Inferior parietal cortex (tissue), 1 donor: ENCODE measurements around the gene DUSP16.
"Not testable (repeated sequence)": the region's sequence is repeated elsewhere in the genome, so short reads cannot be mapped to it uniquely, and the experiment has no call there.

Experiments
- DNase-seq: peaks from one replicate; pipeline ENCODE4 v3.0.0-alpha.2; 2016; ENCODE audit errors: extremely low spot score

Gene DUSP16, protein sequence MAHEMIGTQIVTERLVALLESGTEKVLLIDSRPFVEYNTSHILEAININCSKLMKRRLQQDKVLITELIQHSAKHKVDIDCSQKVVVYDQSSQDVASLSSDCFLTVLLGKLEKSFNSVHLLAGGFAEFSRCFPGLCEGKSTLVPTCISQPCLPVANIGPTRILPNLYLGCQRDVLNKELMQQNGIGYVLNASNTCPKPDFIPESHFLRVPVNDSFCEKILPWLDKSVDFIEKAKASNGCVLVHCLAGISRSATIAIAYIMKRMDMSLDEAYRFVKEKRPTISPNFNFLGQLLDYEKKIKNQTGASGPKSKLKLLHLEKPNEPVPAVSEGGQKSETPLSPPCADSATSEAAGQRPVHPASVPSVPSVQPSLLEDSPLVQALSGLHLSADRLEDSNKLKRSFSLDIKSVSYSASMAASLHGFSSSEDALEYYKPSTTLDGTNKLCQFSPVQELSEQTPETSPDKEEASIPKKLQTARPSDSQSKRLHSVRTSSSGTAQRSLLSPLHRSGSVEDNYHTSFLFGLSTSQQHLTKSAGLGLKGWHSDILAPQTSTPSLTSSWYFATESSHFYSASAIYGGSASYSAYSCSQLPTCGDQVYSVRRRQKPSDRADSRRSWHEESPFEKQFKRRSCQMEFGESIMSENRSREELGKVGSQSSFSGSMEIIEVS

DNA sequence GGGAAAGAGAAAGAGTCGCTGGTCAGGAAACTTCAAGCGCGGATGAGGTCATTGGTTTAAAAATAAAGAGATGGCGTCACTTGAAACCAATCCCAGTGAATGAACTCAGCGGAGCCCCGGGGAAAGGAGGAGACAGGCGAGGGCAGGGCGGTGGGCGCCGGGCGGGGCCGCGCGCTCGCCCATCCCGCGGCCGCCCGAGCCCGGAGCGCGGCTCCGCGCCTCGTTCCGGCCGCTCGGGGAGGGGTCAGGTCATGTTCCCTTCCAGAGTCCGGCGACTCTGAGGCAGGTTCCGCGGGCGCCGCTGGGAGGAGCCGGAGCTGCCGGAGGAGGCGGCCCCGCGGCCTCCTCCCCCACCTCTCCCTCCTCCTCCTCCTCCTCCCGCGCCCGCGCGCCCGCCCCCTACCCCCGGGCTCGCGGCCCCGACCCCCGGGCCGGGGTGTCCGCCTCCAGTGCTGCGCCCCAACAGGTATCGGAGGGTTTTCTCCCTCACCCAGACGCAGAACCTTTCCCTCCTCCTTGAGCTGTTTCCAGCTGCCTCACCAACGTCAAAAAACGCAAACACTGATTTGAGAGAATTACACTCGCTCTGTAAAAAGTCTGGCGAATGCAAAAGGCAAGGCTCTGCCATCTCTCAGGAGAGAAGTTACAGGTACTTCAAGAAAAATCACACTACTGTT, at the start of gene DUSP16:
TSS of gene DUSP16 (minus strand) at position 279 of the 677 bp plus-strand sequence. CDS start 41,765 bp downstream, outside the sequence.
- DNase-seq = peak; percentile 94

- DNase-seq = peak; percentile 65
These were observed 49.7 kb upstream of the DUSP16 start for GRCh38 chr12:12612358-12612757.

- DNase-seq = peak; percentile 98
These were observed 49.0 kb upstream of the DUSP16 start, which contains the start of gene CREBL2 for GRCh38 chr12:12611512-12612306. TSS of gene CREBL2 (plus strand) at chr12:12611876. CDS start at chr12:12612173, 297 bp downstream.

DNA sequence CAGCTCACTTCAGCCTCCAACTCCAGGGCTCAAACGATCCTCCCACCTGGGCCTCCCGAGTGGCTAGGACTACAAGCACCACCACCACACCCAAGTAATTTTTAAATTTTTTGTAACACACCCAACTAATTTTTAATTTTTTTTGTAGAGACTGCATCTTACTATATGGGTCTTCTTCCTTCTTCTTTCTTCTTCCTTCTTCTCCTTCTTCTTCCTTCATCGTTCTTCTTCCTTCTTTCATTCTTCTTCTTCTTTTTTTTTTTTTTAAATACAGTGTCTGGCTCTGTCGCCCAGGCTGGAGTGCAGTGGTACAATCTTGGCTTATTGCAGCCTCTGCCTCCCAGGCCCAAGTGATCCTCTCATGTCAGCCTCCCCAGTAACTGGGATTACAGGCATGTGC, 48.0 kb upstream of the DUSP16 start:
- no peak for DNase-seq

GRCh38 chr12:12609692-12610091, 47.0 kb upstream of the DUSP16 start:
- DNase-seq = no peak

- DNase-seq = no peak
These were observed 45.9 kb upstream of the DUSP16 start for GRCh38 chr12:12608557-12608957.

GRCh38 chr12:12606781-12607589, 44.3 kb upstream of the DUSP16 start:
- DNase-seq = no peak

GRCh38 chr12:12604740-12605139, 42.1 kb upstream of the DUSP16 start:
- no peak for DNase-seq

GRCh38 chr12:12600659-12601058, 38.0 kb upstream of the DUSP16 start:
- no peak for DNase-seq

- no peak for DNase-seq
These were observed 37.3 kb upstream of the DUSP16 start for GRCh38 chr12:12599750-12600643.

DNA sequence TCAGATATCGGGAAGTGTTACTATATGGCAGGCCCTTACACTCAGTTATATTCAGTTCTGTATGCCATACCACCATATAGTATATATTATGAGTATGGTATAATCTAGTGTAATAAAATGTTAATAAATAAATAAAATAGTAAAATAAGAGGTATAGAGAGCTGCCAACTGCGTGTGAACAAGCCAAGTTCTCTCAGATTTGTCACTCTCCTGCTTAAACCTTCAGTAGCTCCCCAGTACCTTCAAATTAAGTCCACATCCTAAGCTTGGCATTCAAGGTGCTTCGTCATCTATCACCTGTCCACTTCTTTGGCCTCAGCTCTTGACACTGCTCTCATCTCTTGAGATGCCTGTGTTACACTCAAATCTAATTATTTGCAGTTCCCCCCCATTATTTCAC, 36.2 kb upstream of the DUSP16 start:
- DNase-seq = no peak

DNA sequence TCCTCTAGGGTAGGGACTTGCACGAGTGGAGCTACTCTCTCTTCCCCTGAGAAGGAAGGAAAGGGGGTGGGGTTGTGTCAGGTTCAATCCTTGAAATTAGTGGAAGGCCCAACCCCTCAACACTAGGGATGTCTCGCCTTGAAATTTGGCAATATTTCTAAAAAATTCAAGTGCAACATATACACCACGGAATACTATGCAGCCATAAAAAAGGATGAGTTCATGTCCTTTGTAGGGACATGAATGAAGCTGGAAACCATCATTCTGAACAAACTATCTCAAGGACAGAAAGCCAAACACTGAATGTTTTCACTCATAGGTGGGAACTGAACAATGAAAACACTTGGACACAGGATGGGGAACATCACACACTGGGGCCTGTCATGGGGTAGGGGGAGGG, 33.9 kb upstream of the DUSP16 start:
- DNase-seq = not testable (repeated sequence)

DNA sequence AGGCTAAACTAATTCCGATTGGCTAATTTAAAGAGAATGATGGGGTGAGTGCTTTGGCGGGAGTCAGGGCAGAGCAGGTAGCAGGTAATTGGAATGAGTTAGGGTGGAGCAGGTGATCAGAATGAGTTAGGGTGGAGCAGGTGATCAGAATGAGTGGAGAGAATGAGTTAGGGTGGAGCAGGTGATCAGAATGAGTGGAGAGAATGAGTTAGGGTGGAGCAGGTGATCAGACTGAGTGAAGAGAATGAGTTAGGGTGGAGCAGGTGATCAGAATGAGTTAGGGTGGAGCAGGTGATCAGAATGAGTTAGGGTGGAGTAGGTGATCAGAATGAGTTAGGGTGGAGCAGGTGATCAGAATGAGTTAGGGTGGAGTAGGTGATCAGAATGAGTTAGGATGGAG, 33.3 kb upstream of the DUSP16 start:
- not testable (repeated sequence) for DNase-seq

DNA sequence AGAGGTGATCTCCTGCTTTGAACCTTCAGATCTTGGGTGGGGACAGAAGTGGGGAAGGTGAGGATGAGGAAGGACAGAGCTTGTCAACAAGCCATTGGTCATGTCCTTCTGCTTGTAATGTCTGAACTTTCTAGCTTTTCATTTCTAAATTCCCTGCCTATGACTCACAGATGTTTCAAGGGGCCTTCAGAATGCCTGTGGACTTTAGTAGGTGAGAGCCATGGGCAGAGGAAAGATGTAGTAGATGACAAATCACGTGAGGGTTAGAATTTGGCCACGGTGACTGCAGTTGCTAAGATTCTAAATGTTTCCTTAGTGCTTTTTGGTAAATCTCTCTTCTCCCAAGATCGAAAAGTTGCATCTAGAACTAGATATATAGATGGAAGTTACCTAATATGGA, 30.3 kb upstream of the DUSP16 start:
- no peak for DNase-seq

- no peak for DNase-seq
These were observed 28.3 kb upstream of the DUSP16 start for GRCh38 chr12:12590961-12591360.

DNA sequence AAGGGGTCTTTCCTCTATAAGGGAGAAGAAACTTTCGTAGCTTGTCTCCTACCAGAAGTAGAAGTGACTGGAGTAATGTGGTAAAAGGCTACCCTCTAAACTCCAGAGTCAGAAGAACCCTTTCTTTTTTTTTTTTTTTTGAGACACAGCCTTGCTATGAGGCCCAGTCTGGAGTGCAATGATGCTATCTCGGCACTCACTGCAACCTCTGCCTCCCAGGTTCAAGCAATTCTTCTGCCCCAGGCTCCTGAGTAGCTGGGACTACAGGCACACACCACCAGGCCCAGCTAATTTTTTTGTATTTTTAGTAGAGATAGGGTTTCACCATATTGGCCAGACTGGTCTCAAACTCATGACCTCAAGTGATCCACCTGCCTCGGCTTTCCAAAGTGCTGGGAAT, 25.8 kb upstream of the DUSP16 start:
- DNase-seq = not testable (repeated sequence)

DNA sequence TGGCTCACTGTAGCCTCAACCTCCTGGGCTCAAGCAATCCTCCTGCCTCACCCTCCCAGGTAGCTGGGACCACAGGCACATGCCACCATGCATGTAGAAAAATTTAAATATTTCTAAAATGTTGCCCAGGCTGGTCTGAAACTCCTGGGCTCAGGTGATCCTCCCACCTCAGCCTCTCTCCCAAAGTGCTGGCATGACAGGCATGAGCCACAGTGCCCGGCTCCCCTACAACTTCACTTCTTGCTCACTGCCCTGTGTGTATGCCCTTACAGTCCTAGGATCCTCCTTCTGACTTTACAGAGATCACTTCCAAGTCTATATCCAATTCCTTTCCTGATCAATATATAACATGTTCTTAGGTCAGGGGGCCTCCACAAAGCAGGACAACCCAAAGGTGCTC, 25.2 kb upstream of the DUSP16 start:
- no peak for DNase-seq

GRCh38 chr12:12586879-12587675, 24.4 kb upstream of the DUSP16 start:
- no peak for DNase-seq
